Left ventricle myocardium inferior (tissue), 1 donor: Measurements from ENCODE around the gene PCDHGA6. TPM values are rescaled to one million over a fixed set of nuclear protein-coding genes. Genes with fewer than 3 reads are reported as not detected.
A peak's percentile ranks its signal among the peaks of the same experiment; 100 is the strongest.
"Not testable (repeated sequence)": the region's sequence is repeated elsewhere in the genome, so short reads cannot be mapped to it uniquely, and the experiment has no call there.

ENCODE experiments used
- DNase-seq: peaks from one replicate; pipeline ENCODE4 v3.0.0-alpha.2; 2020
- H3K27ac ChIP-seq: fragments of 200-600 bp; replicated peaks from 2 replicates; pipeline ENCODE4 v1.8.0; 2021
- H3K27me3 ChIP-seq: fragments of 200-600 bp; 2 replicates; pipeline ENCODE4 v1.8.0; 2021; ENCODE audit warnings: low read depth
- H3K36me3 ChIP-seq: fragments of 200-600 bp; 2 replicates; pipeline ENCODE4 v1.8.0; 2021
- H3K4me1 ChIP-seq: fragments of 200-600 bp; 2 replicates; pipeline ENCODE4 v1.8.0; 2021
- H3K4me3 ChIP-seq: fragments of 200-600 bp; 2 replicates; pipeline ENCODE4 v1.8.0; 2021; ENCODE audit warnings: mild to moderate bottlenecking, moderate library complexity
- H3K9me3 ChIP-seq: fragments of 200-600 bp; replicated peaks from 2 replicates; pipeline ENCODE4 v1.8.0; 2021
- intact Hi-C: fragments of 100-400 bp; cut with micrococcal nuclease; formaldehyde crosslinking; loops from one replicate; pipeline ENCODE4 v1.11.0; 2022
- total RNA-seq: library from RNA; stranded (reverse); fragmentation: NEBNext Ultra II Directional; extraction: Animal tissue kit (Norgen Biotek cat#: 25700); gene quantifications from one replicate; pipeline ENCODE4 v1.2.1, GENCODE V29; 2021
- TF ChIP-seq, protein P1 (sequence below): fragments of 200-600 bp; IDR thresholded peaks from 2 replicates; pipeline ENCODE4 v1.8.0; 2021; ENCODE audit warnings: antibody characterized with exemption, mild to moderate bottlenecking, borderline replicate concordance
- donor health status: DM: no; HTN: yes; CAD: no; lungs with severe emphysema.

The PCDHGA6 gene
- total RNA-seq, 1 donor from 2014 or later = 5.6 TPM

DNA sequence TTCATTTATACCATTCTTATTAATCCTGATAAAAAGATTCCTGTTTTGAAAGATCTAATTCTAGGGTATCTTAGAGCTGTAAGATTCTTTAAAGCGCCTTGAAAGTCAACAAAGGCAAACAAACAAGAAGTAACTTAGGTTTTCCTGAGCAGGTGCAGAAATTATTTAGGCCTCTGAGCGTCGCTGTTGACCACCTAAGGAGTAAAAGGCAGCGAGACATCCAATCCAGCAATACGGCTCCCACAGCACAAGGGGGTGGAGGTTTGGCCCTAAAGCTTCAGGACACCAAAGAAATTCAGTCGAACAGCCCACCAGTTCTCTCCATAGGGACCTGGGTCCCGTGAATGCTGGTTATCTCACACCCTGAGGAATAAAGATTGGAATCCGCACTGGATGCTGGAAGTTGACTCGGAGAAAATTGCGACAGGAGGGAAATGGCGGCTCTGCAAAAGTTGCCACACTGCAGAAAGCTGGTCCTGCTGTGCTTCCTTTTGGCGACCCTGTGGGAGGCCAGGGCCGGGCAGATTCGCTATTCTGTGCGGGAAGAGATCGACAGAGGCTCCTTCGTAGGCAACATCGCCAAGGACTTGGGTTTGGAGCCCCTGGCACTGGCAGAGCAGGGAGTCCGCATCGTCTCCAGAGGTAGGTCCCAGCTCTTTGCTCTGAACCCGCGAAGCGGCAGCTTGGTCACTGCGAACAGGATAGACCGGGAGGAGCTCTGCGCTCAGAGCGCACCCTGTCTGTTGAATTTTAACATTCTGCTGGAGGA is 35.0 kb upstream of the PCDHGA6 start, which contains the start of gene PCDHGA2:
PCDHGA2 (plus strand) TSS at position 223 of the 769 bp plus-strand sequence.
- TF ChIP-seq, protein P1, sequence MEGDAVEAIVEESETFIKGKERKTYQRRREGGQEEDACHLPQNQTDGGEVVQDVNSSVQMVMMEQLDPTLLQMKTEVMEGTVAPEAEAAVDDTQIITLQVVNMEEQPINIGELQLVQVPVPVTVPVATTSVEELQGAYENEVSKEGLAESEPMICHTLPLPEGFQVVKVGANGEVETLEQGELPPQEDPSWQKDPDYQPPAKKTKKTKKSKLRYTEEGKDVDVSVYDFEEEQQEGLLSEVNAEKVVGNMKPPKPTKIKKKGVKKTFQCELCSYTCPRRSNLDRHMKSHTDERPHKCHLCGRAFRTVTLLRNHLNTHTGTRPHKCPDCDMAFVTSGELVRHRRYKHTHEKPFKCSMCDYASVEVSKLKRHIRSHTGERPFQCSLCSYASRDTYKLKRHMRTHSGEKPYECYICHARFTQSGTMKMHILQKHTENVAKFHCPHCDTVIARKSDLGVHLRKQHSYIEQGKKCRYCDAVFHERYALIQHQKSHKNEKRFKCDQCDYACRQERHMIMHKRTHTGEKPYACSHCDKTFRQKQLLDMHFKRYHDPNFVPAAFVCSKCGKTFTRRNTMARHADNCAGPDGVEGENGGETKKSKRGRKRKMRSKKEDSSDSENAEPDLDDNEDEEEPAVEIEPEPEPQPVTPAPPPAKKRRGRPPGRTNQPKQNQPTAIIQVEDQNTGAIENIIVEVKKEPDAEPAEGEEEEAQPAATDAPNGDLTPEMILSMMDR = peak; percentile 72
- no peak for DNase-seq
- H3K36me3 ChIP-seq = no peaks in the 10 kb centered on the region
- H3K4me3 ChIP-seq = peak within 1 kb of the TSS; percentile 65
- intact Hi-C loops = loop anchor here (10.0 kb wide), 1 partner anchor 226 kb away; no protein-coding TSS in a partner anchor
- H3K4me1 ChIP-seq = no peaks in the 10 kb centered on the region
- H3K9me3 ChIP-seq = peaks cover 96% of the 10 kb centered on the region
- H3K27ac ChIP-seq = peak within 1 kb of the TSS; percentile 85
- no peaks in the 10 kb centered on the region for H3K27me3 ChIP-seq

DNA sequence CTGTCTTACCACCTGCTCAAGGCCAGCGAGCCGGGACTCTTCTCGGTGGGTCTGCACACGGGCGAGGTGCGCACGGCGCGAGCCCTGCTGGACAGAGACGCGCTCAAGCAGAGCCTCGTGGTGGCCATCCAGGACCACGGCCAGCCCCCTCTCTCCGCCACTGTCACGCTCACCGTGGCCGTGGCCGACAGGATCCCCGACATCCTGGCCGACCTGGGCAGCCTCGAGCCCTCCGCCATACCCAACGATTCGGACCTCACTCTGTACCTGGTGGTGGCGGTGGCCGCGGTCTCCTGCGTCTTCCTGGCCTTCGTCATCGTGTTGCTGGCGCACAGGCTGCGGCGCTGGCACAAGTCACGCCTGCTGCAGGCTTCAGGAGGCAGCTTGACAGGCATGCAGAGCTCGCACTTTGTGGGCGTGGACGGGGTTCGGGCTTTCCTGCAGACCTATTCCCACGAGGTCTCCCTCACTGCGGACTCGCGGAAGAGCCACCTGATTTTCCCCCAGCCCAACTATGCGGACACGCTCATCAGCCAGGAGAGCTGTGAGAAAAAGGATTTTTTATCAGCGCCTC is 32.8 kb upstream of the PCDHGA6 start:
- peaks cover 98% of the 10 kb centered on the region for H3K9me3 ChIP-seq
- DNase-seq, H3K36me3 ChIP-seq, H3K27me3 ChIP-seq, H3K4me1 ChIP-seq, intact Hi-C loops: not testable (repeated sequence)
- H3K4me3 ChIP-seq = peak overlapping the region; percentile 65
- H3K27ac ChIP-seq = peak overlapping the region; percentile 84

DNA sequence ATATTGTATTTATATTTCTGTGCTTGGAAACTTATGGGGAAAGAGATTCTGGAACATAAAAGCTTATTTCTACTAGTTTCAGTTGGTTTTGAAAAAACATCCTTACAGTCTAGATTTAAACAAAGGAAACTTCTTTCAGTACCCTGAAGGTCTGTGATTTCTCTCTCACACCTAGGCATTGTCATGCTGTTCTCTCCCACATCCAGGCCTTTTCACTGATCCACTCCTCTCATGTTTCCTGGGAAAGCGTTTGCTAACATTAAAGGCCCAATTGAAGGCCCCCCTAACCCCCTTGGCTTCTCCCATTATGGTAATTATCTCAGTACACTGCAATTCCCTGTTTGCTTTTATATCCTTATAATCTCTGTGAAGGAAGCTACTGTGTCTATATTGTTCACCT is 30.9 kb upstream of the PCDHGA6 start:
- TF ChIP-seq, protein P1 = no peak
- Histone ChIP-seq H3K4me3 (peak overlapping the region; percentile 65), H3K27ac (peak overlapping the region; percentile 84), H3K4me1 (peaks cover 21% of the 10 kb centered on the region), H3K9me3 (peaks cover 99% of the 10 kb centered on the region), H3K27me3 (no peaks in the 10 kb centered on the region), H3K36me3 (peaks cover 10% of the 10 kb centered on the region)
- DNase-seq = no peak
- intact Hi-C loops = no loop called here

DNA sequence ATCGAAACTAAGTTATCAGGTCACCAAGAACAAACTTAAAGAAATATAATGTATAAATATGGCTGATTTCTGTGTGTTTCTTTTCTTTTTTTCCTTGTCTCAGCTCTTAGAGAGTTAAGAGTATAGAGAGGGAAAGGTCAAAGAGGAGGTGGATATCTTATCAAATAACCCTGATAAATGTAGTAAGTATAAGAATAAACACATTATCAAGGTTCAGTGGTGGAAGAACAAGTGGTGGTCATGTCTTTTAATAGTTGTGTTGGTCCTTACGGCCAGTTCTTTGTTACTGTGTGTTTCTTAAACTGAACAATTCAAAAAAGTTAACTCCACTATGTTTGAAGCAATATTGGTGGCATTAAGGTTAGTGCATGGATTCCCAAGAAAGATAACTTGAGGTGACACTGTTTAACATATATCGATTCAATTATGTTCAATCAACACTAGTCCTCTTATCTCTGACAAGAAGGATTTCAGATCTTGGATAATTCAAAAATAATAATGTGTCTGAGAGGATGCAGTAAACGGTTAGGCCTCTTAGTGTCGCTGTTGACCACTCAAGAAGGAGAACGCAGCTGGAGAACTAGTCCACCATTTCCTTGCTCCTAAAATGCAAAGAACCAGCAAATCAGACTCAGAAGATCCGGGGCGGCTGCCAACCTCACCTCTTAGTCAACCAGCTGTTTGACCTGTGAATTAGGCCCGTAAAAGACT is 30.3 kb upstream of the PCDHGA6 start, which contains the start of gene PCDHGA3:
PCDHGA3 (plus strand) TSS at position 588 of the 711 bp plus-strand sequence. CDS start 205 bp downstream, outside the sequence.
- no peak for DNase-seq
- TF ChIP-seq, protein P1 = peak; percentile 72
- intact Hi-C loops = no loop called here
- Histone ChIP-seq H3K27ac (peak within 1 kb of the TSS; percentile 84), H3K4me3 (peak within 1 kb of the TSS; percentile 65), H3K27me3 (no peaks in the 10 kb centered on the region), H3K4me1 (peaks cover 22% of the 10 kb centered on the region), H3K9me3 (peaks cover 99% of the 10 kb centered on the region), H3K36me3 (peaks cover 17% of the 10 kb centered on the region)

DNA sequence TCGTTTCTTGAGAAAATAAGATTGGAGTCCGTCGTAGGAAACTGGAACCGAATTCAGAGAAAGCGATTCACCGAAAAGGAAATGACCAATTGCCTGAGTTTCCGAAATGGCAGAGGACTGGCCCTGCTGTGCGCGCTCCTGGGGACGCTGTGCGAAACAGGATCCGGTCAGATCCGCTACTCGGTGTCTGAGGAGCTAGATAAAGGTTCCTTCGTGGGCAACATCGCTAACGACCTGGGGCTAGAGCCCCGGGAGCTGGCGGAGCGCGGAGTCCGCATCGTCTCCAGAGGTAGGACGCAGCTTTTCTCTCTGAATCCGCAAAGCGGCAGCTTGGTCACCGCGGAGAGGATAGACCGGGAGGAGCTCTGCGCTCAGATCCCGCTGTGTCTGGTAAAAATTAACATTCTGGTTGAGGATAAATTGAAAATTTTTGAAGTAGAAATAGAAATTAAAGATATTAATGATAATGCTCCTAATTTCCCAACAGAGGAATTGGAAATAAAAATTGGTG is 29.7 kb upstream of the PCDHGA6 start:
- Histone ChIP-seq H3K9me3 (peaks cover 99% of the 10 kb centered on the region), H3K36me3 (peaks cover 18% of the 10 kb centered on the region), H3K27me3 (no peaks in the 10 kb centered on the region), H3K4me3 (peak overlapping the region; percentile 65), H3K27ac (peak overlapping the region; percentile 84), H3K4me1 (peaks cover 26% of the 10 kb centered on the region)
- intact Hi-C loops = no loop called here
- TF ChIP-seq, protein P1 = no peak
- DNase-seq = no peak
